Tibial artery (tissue), 4 donors: ENCODE results near the gene MAPK4.

Experiments used
- DNase-seq, 2 donors: peaks; one replicate each; pipeline ENCODE4 v3.0.0-alpha.2; 2019
- H3K27ac ChIP-seq, 2 donors: fragments of 200-600 bp; sonication (generic) in 1 of 2; 1 replicate in 1 of 2; 2 replicates in 1 of 2; pipeline ENCODE4 v1.5.1; 2018 to 2019; ENCODE audit warnings: mild to moderate bottlenecking in 1 of 2
- H3K27me3 ChIP-seq, 2 donors: fragments of 200-600 bp; sonication (generic) in 1 of 2; one replicate each; pipeline versions ENCODE4 v1.5.1 to v1.6.0; 2016 to 2019
- H3K36me3 ChIP-seq, 3 donors: fragments of 200-600 bp; sonication (generic) in 2 of 3; one replicate each; pipeline ENCODE4 v1.5.1; 2016 to 2019; ENCODE audit warnings: mild to moderate bottlenecking in 2 of 3
- H3K4me1 ChIP-seq, 4 donors: fragments of 200-600 bp; sonication (generic) in 2 of 4; 1 replicate in 3 of 4; 2 replicates in 1 of 4; pipeline ENCODE4 v1.5.1; 2016 to 2019
- H3K4me3 ChIP-seq, 2 donors: fragments of 200-600 bp; sonication (generic) in 1 of 2; 1 replicate in 1 of 2; 2 replicates in 1 of 2; pipeline ENCODE4 v1.5.1; 2018 to 2019; ENCODE audit warnings: mild to moderate bottlenecking in 2 of 2
- H3K9me3 ChIP-seq, 3 donors: fragments of 200-600 bp; sonication (generic) in 1 of 3; one replicate each; pipeline ENCODE4 v1.5.1; 2016 to 2019
- intact Hi-C: fragments of 100-400 bp; cut with DNase I; formaldehyde crosslinking; loops from one replicate; pipeline ENCODE4 v1.15.0; 2023; ENCODE audit warnings: low total_unique reads
- TF ChIP-seq, protein P1 (sequence below), 2 experiments: fragments of 200-600 bp in 1 of 2; fragments of 450-650 bp in 1 of 2; IDR thresholded peaks; one replicate each; pipeline ENCODE4 v1.5.1; 2017 to 2019; ENCODE audit warnings: antibody characterized with exemption in 2 of 2, mild to moderate bottlenecking in 1 of 2, moderate library complexity in 1 of 2

The MAPK4 gene

DNA sequence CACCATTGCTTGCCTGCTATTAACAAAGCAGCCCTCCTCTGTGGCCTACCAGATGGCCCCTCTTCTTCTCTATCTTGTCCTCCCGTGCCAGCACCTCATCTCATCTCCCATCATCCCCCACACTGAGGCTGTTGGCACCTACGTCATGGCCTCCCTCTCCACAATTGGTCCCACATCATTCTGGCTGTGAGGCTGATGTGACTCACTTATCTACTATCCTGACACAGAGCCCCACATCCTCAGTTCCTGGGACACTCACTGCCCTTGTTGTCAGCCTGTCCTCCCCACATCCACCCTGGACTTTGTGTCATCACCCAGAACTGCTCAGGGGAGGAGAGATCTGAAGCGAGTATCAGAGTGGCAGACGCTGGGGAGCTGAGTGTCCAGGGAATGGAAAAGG lies 157.0 kb downstream of the MAPK4 start:
- H3K4me3 ChIP-seq: no peak overlapping the region
- peaks cover 2 to 17% (median 4%) of the 10 kb centered on the region in 3 donors for H3K36me3 ChIP-seq
- no peaks in the 10 kb centered on the region for H3K9me3 ChIP-seq
- DNase-seq: no peak
- no peaks in the 10 kb centered on the region for H3K27me3 ChIP-seq
- H3K27ac ChIP-seq: no peak overlapping the region
- no peaks in the 10 kb centered on the region for H3K4me1 ChIP-seq
- intact Hi-C loops: no loop called here
- TF ChIP-seq, protein P1, sequence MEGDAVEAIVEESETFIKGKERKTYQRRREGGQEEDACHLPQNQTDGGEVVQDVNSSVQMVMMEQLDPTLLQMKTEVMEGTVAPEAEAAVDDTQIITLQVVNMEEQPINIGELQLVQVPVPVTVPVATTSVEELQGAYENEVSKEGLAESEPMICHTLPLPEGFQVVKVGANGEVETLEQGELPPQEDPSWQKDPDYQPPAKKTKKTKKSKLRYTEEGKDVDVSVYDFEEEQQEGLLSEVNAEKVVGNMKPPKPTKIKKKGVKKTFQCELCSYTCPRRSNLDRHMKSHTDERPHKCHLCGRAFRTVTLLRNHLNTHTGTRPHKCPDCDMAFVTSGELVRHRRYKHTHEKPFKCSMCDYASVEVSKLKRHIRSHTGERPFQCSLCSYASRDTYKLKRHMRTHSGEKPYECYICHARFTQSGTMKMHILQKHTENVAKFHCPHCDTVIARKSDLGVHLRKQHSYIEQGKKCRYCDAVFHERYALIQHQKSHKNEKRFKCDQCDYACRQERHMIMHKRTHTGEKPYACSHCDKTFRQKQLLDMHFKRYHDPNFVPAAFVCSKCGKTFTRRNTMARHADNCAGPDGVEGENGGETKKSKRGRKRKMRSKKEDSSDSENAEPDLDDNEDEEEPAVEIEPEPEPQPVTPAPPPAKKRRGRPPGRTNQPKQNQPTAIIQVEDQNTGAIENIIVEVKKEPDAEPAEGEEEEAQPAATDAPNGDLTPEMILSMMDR (IDR thresholded peaks at IDR 0.05): no peak

DNA sequence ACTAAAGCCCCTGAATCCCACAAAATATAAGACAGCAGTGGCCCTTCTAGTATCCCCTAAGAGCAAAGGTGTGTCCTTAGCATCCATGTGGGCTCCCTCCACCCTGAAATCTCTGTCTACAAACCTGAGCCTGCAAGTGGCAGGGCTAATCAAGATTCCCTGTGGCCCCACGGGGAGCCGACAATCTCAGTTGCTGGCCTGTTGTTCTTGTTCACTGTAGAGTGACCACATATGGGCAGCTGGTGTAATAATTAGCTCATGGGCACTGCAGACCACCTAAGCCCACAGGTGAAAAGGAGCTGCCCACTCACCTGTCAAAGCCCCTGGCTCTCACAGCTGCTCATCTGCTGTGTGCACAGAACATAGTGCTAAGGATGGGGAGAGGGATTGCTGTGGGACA lies 157.7 kb downstream of the MAPK4 start:
- intact Hi-C loops: no loop called here
- no peak for DNase-seq
- Histone ChIP-seq H3K4me1 (no peaks in the 10 kb centered on the region), H3K9me3 (no peaks in the 10 kb centered on the region), H3K27me3 (no peaks in the 10 kb centered on the region), H3K27ac (no peak overlapping the region), H3K4me3 (no peak overlapping the region), H3K36me3 (peaks cover 4 to 17% (median 7%) of the 10 kb centered on the region in 3 donors)
- TF ChIP-seq, protein P1 (IDR thresholded peaks at IDR 0.05): no peak

DNA sequence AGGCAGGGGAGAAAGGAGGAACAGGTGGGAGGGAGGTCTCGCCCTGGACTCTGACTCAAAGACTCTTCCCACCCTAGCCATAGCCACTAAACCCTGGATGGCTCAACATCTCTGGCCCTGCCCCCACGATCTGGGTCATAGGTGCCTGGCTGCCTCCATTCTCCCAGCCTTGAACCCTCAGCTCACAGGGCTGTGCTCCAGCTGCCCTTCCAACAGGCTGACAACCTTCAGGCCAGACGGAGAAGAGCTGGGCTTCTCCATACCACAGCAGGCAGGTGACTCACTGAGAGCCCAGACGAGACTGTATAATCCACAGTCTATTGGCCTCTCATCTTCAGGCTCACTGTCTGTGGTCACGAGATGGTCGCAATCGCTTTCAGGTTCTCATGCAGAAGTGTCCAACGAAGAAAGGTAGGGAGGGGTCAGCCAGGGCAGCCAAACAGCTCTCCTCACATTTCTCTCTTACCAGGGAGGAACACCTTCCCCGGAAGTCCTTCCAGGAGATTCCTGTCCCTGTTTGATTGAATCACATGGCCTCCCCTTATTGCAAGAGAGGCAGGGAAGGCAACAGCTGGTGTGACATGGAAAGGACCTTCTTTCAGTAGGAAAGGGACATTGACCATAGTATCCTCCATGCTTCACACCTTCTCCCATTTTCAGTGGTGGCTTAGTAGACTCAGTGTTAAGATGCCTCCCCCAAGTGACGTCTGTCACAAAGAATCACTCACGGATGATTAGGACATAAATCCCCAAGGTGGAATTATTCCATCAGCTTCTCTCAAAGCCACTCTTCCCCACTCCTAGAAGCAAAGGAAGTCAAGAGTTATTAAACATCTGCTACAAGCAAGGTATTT lies 159.8 kb downstream of the MAPK4 start:
- Histone ChIP-seq H3K27me3 (no peaks in the 10 kb centered on the region), H3K4me1 (peaks cover 0 to 5% (median 0%) of the 10 kb centered on the region in 4 donors), H3K27ac (no peak overlapping the region), H3K4me3 (no peak overlapping the region), H3K9me3 (no peaks in the 10 kb centered on the region), H3K36me3 (peaks cover 4 to 17% (median 7%) of the 10 kb centered on the region in 3 donors)
- TF ChIP-seq, protein P1 (IDR thresholded peaks at IDR 0.05): no peak
- DNase-seq: no peak
- intact Hi-C loops: no loop called here

DNA sequence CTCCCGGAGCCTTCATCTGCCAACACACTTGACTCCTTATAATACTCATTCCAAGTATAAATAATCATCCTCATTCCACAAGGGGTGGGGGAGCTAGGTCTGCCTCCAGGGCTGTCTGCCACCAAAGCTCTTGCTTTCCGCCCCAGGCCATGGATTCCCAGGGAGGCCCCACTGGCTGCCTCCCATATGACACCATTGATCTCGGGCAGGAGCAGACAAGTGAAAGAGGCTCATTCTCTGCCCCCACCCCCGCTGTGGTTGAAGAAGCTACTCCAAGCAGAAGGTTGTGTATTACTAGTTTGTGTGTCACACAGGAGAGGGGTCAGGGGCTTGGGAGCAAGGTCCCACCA lies 160.4 kb downstream of the MAPK4 start:
- TF ChIP-seq, protein P1 (IDR thresholded peaks at IDR 0.05): no peak
- no peaks in the 10 kb centered on the region for H3K9me3 ChIP-seq
- H3K36me3 ChIP-seq: peaks cover 4 to 16% (median 7%) of the 10 kb centered on the region in 3 donors
- no peak overlapping the region for H3K4me3 ChIP-seq
- H3K27ac ChIP-seq: no peak overlapping the region
- H3K27me3 ChIP-seq: no peaks in the 10 kb centered on the region
- intact Hi-C loops: no loop called here
- H3K4me1 ChIP-seq: peaks cover 0 to 8% (median 0%) of the 10 kb centered on the region in 4 donors
- DNase-seq: no peak

DNA sequence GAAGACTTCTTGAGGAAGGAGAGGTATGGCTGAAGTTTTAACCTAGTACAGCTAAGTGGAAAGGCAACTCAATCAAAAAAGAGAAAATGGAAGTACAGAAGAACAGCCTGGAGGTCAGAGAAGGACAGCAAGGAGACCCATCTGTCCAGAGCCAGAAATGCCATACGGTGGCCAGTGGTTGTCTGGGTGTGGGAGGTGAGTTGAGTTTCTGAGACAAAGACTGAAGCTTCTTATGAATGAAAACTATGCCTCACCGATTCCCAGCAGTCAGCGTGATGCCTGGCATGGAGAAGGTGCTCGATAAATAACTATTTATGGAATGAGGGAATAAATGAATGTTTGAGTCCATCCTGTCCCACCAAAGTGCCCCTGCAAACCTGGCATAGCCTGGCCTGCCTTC lies 161.1 kb downstream of the MAPK4 start:
- intact Hi-C loops: no loop called here
- H3K9me3 ChIP-seq: no peaks in the 10 kb centered on the region
- peaks cover 0 to 8% (median 0%) of the 10 kb centered on the region in 4 donors for H3K4me1 ChIP-seq
- no peak overlapping the region for H3K27ac ChIP-seq
- no peak overlapping the region for H3K4me3 ChIP-seq
- no peak for DNase-seq
- TF ChIP-seq, protein P1 (IDR thresholded peaks at IDR 0.05): no peak
- peaks cover 4 to 9% (median 7%) of the 10 kb centered on the region in 3 donors for H3K36me3 ChIP-seq
- H3K27me3 ChIP-seq: no peaks in the 10 kb centered on the region
